Keratinocyte (primary cell): ENCODE measurements around the gene VASP.

ENCODE experiments used
- CTCF ChIP-seq, 3 experiments: IDR thresholded peaks in 1 of 3; conservative IDR thresholded peaks in 1 of 3; optimal IDR thresholded peaks in 1 of 3; 2 replicates in 2 of 3; 3 replicates in 1 of 3; pipeline versions ENCODE3 to v1.5.1; 2011; ENCODE audit warnings: low read length in 3 of 3, mild to moderate bottlenecking in 3 of 3, moderate library complexity in 2 of 3, control low read depth in 1 of 3, inconsistent platforms in 1 of 3; ENCODE audit not compliant: insufficient read depth in 2 of 3; ENCODE audit errors: extremely low read depth in 1 of 3
- EZH2 ChIP-seq: IDR thresholded peaks from one replicate; pipeline ENCODE4 v1.6.1; 2012; ENCODE audit warnings: inconsistent platforms, mild to moderate bottlenecking, low read length, moderate library complexity

- TF ChIP-seq CTCF (optimal IDR thresholded peaks at IDR 0.05 in 1 of 3, IDR thresholded peaks at IDR 0.05 in 1 of 3, conservative IDR thresholded peaks at IDR 0.05 in 1 of 3; ENCODE audit: extremely low read depth in 1 of 3, insufficient read depth in 2 of 3, low read length in 3 of 3) (peak; percentile 85 to 96 (median 94)), EZH2 (no peak)
Observed at GRCh38 chr19:45569619-45570421, 62.5 kb downstream of the VASP start.
